ENCODE measurements around the gene VCAN. TPM values are rescaled to one million over a fixed set of nuclear protein-coding genes. Genes with fewer than 3 reads are reported as not detected.

Gene VCAN
- total RNA-seq, 1 experiment from 2014 or later, result 31.4 TPM

DNA sequence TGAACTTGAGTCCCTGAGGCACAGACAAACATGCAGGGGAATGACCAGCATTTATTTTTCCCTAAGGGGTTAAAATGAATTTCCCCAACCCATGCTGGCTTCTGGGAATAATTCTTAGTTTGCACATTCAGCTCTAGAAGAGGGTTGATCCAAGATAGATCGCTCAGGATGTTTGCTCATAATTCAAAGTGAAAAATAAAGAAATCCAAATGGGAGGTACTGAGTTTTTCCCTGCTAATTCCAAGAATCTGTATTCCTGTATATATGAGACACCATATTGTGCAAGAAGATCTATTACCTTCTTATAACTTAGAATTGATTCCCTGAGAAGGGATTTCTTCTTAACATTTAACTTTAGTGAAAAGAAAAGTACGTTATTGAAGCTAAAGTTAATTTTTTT is 96.2 kb downstream of the VCAN start:
- CTCF ChIA-PET, result interaction anchor here (0.7 kb wide), 1 partner anchor 9 kb away, joined by 4 read pairs; no protein-coding TSS in a partner anchor
- Mint-ChIP-seq H3K27me3 (ENCODE audit: unreplicated experiment) (no peaks in the 10 kb centered on the region), H3K27ac (ENCODE audit: unreplicated experiment) (peak overlapping the region; percentile 13), H3K4me3 (ENCODE audit: low read depth, unreplicated experiment) (no peak overlapping the region), H3K36me3 (ENCODE audit: insufficient read depth, unreplicated experiment) (peaks cover 10% of the 10 kb centered on the region), H3K9me3 (ENCODE audit: low read depth, unreplicated experiment) (peaks cover 2% of the 10 kb centered on the region), H3K4me1 (ENCODE audit: low read depth, unreplicated experiment) (peaks cover 42% of the 10 kb centered on the region)
- intact Hi-C loops (cut with micrococcal nuclease; ENCODE audit: unreplicated experiment), result loop anchor here (1.0 to 10.0 kb wide), 3 partner anchors 9 to 833 kb away; no protein-coding TSS in a partner anchor
- TF ChIP-seq, protein P1, sequence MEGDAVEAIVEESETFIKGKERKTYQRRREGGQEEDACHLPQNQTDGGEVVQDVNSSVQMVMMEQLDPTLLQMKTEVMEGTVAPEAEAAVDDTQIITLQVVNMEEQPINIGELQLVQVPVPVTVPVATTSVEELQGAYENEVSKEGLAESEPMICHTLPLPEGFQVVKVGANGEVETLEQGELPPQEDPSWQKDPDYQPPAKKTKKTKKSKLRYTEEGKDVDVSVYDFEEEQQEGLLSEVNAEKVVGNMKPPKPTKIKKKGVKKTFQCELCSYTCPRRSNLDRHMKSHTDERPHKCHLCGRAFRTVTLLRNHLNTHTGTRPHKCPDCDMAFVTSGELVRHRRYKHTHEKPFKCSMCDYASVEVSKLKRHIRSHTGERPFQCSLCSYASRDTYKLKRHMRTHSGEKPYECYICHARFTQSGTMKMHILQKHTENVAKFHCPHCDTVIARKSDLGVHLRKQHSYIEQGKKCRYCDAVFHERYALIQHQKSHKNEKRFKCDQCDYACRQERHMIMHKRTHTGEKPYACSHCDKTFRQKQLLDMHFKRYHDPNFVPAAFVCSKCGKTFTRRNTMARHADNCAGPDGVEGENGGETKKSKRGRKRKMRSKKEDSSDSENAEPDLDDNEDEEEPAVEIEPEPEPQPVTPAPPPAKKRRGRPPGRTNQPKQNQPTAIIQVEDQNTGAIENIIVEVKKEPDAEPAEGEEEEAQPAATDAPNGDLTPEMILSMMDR (IDR thresholded peaks at IDR 0.05; ENCODE audit: unreplicated experiment), result no peak
- no peak for DNase-seq
- no TSS peak for BruUV-seq (replicated peaks)

DNA sequence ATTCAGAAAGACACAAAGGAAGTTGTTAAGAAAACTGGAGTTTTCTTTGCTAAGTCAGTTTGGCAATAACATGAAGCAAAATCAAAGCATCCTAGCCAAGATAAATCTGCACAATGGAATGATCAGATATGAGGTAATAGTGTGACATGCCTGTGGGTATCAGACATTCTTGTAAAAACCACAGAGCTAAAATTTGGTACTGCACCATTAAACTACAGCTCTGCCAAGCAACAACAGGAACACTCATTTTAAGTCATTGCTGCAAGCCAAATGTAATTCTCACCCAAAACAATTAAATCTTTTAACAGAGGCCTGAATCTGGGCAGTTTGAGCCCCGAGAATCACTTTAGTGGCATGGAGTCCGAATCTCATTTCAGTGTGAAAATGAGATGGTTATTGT is 96.6 kb downstream of the VCAN start:
- intact Hi-C loops (cut with micrococcal nuclease; ENCODE audit: unreplicated experiment), result loop anchor here (1.0 to 10.0 kb wide), 3 partner anchors 8 to 833 kb away; no protein-coding TSS in a partner anchor
- Mint-ChIP-seq H3K36me3 (ENCODE audit: insufficient read depth, unreplicated experiment) (peaks cover 10% of the 10 kb centered on the region), H3K4me3 (ENCODE audit: low read depth, unreplicated experiment) (no peak overlapping the region), H3K9me3 (ENCODE audit: low read depth, unreplicated experiment) (peaks cover 2% of the 10 kb centered on the region), H3K27ac (ENCODE audit: unreplicated experiment) (peak overlapping the region; percentile 13), H3K4me1 (ENCODE audit: low read depth, unreplicated experiment) (peaks cover 37% of the 10 kb centered on the region), H3K27me3 (ENCODE audit: unreplicated experiment) (no peaks in the 10 kb centered on the region)
- TF ChIP-seq, protein P1 (IDR thresholded peaks at IDR 0.05; ENCODE audit: unreplicated experiment), result no peak
- no TSS peak for BruUV-seq (replicated peaks)
- DNase-seq, result peak; percentile 24
- CTCF ChIA-PET, result interaction anchor here (0.7 kb wide), 1 partner anchor 9 kb away, joined by 4 read pairs; no protein-coding TSS in a partner anchor

DNA sequence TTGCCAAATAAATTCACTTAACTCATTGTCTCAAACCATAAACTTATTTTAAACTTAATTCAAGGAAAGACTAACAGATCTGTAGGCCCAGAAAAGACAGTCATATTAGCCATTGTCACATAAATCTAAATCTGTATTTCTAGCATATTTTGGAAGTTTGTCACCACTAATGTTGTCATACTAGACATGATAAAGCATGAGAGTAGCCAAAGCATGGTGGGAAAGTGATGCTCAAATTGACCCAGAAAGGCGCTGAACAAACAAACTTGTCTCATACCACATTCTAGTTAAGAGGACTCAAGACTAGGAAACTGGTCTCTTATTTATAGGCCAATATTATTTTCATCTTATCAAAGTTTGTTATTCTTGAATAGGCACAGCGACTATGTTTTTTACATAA is 99.4 kb downstream of the VCAN start:
- Mint-ChIP-seq H3K36me3 (ENCODE audit: insufficient read depth, unreplicated experiment) (peaks cover 6% of the 10 kb centered on the region), H3K4me3 (ENCODE audit: low read depth, unreplicated experiment) (no peak overlapping the region), H3K27ac (ENCODE audit: unreplicated experiment) (no peak overlapping the region), H3K9me3 (ENCODE audit: low read depth, unreplicated experiment) (peaks cover 2% of the 10 kb centered on the region), H3K4me1 (ENCODE audit: low read depth, unreplicated experiment) (peaks cover 20% of the 10 kb centered on the region), H3K27me3 (ENCODE audit: unreplicated experiment) (no peaks in the 10 kb centered on the region)
- TF ChIP-seq, protein P1 (IDR thresholded peaks at IDR 0.05; ENCODE audit: unreplicated experiment), result no peak
- no TSS peak for BruUV-seq (replicated peaks)
- CTCF ChIA-PET, result no interaction called here
- DNase-seq, result no peak
- intact Hi-C loops (cut with micrococcal nuclease; ENCODE audit: unreplicated experiment), result no loop called here

DNA sequence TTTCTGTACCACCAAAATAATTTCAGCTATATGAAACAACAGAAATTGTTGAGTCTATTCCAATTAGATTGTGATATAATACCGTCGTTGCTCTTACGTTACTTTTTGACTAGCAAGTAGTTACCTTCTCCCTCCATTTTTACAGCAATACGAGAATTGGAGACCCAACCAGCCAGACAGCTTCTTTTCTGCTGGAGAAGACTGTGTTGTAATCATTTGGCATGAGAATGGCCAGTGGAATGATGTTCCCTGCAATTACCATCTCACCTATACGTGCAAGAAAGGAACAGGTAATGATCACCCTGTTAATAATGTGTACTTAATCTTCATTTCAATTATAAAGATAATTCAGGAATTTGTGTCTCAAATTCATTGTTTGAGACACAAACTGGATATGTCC is 100.7 kb downstream of the VCAN start:
- TF ChIP-seq, protein P1 (IDR thresholded peaks at IDR 0.05; ENCODE audit: unreplicated experiment), result no peak
- intact Hi-C loops (cut with micrococcal nuclease; ENCODE audit: unreplicated experiment), result no loop called here
- CTCF ChIA-PET, result no interaction called here
- Mint-ChIP-seq H3K36me3 (ENCODE audit: insufficient read depth, unreplicated experiment) (peaks cover 11% of the 10 kb centered on the region), H3K27me3 (ENCODE audit: unreplicated experiment) (no peaks in the 10 kb centered on the region), H3K4me3 (ENCODE audit: low read depth, unreplicated experiment) (no peak overlapping the region), H3K9me3 (ENCODE audit: low read depth, unreplicated experiment) (peaks cover 6% of the 10 kb centered on the region), H3K4me1 (ENCODE audit: low read depth, unreplicated experiment) (peaks cover 34% of the 10 kb centered on the region), H3K27ac (ENCODE audit: unreplicated experiment) (no peak overlapping the region)
- no TSS peak for BruUV-seq (replicated peaks)
- no peak for DNase-seq
